ENCODE measurements around the gene CTXND1.
A peak's percentile ranks its signal among the peaks of the same experiment; 100 is the strongest.

Gene CTXND1

DNA sequence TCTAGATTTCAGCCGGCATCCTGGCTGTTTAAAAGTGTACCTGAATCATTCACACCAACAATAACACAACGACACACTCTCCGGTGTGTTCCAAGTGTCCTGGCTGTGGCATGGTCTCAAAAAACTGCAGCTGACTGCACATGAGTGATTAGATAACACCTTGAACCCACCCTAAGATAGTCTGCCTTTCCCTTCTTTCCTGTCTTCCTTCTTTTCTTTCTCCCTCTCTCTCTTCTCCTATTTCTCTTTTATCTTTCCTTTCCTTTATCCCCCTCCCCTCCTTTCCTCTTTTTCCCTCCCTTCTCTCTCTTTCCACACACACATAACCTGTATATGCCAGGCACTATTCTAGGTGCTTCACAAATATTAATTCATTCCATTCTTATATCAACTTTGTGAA lies 100.4 kb downstream of the CTXND1 start:
- DNase-seq = no peak
- no peak overlapping the region for H2BK12ac ChIP-seq (ENCODE audit: low read length in 2 of 2)
- H3K14ac ChIP-seq (ENCODE audit: low read length in 2 of 2) = no peak overlapping the region
- no peaks in the 10 kb centered on the region for H3K27me3 ChIP-seq (ENCODE audit: control insufficient read depth in 1 of 2, insufficient read depth in 1 of 2, low read length in 2 of 2)
- peaks cover 20% of the 10 kb centered on the region for H3K79me1 ChIP-seq (replicated peaks; ENCODE audit: low read length, poor library complexity, severe bottlenecking)
- no peak overlapping the region for H2BK120ac ChIP-seq (ENCODE audit: low read depth, low read length)
- H3K9me3 ChIP-seq (ENCODE audit: control insufficient read depth, low read length) = no peaks in the 10 kb centered on the region
- no peak overlapping the region for H4K8ac ChIP-seq (ENCODE audit: low read length)
- no peak overlapping the region for H3K4ac ChIP-seq (ENCODE audit: low read depth in 1 of 2, low read length in 2 of 2)
- no peak overlapping the region for H4K91ac ChIP-seq (ENCODE audit: low read length)
- WGBS = 77% methylated on average over 3 of the region's 3 CpGs
- H3K23ac ChIP-seq (ENCODE audit: low read length in 2 of 2) = no peak overlapping the region
- no peak overlapping the region for H3K27ac ChIP-seq (ENCODE audit: low read length, poor library complexity, severe bottlenecking)
- peaks cover 11% of the 10 kb centered on the region for H3K4me1 ChIP-seq (ENCODE audit: control insufficient read depth, insufficient read depth, low read depth, low read length)
- no peak overlapping the region for H3K4me3 ChIP-seq (ENCODE audit: insufficient read depth in 1 of 2, low read depth in 1 of 2, low read length in 2 of 2)
- no peak overlapping the region for H2BK5ac ChIP-seq (ENCODE audit: low read depth, low read length, poor library complexity, severe bottlenecking)
- no peak overlapping the region for H3K18ac ChIP-seq (ENCODE audit: low read depth in 1 of 2, low read length in 2 of 2)
- H2AK5ac ChIP-seq (ENCODE audit: low read length, severe bottlenecking) = no peak overlapping the region
- H3K4me2 ChIP-seq (ENCODE audit: low read length, poor library complexity, severe bottlenecking) = no peak overlapping the region
- H3K9ac ChIP-seq (ENCODE audit: low read length) = peak overlapping the region; percentile 82
- no peak overlapping the region for H2AFZ ChIP-seq (ENCODE audit: low read depth, low read length)
- H3K36me3 ChIP-seq (ENCODE audit: control insufficient read depth in 1 of 2, insufficient read depth in 2 of 2, low read depth in 1 of 2, low read length in 2 of 2) = peaks cover 0 to 3% of the 10 kb centered on the region in 2 experiments
- H2BK15ac ChIP-seq (ENCODE audit: low read depth, poor library complexity, severe bottlenecking) = no peak overlapping the region

DNA sequence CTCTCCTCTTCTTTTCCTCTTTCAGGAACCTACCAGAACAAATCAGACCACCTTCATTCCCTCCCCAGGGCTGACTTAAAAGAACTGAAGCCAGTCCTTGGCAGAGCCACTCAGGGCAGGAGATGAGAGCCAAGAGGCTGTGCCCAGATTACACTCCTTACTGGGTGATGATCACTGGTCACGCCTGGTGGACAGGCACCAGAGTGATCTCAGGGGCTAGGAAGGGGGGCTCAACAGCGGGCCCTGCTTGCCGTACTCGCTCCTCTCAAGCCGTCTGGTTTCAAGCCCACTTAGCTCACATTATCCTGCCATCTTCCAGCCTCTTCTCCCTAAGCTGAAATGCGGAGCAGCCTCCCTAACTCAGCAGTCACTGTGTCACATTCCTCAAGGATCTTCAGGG lies 100.9 kb downstream of the CTXND1 start:
- H3K9me3 ChIP-seq (ENCODE audit: control insufficient read depth, low read length) = no peaks in the 10 kb centered on the region
- H3K4me2 ChIP-seq (ENCODE audit: low read length, poor library complexity, severe bottlenecking) = no peak overlapping the region
- peaks cover 0 to 3% of the 10 kb centered on the region in 2 experiments for H3K36me3 ChIP-seq (ENCODE audit: control insufficient read depth in 1 of 2, insufficient read depth in 2 of 2, low read depth in 1 of 2, low read length in 2 of 2)
- DNase-seq = no peak
- no peak overlapping the region for H3K27ac ChIP-seq (ENCODE audit: low read length, poor library complexity, severe bottlenecking)
- H2BK5ac ChIP-seq (ENCODE audit: low read depth, low read length, poor library complexity, severe bottlenecking) = no peak overlapping the region
- no peak overlapping the region for H2BK120ac ChIP-seq (ENCODE audit: low read depth, low read length)
- no peak overlapping the region for H2BK12ac ChIP-seq (ENCODE audit: low read length in 2 of 2)
- H4K8ac ChIP-seq (ENCODE audit: low read length) = no peak overlapping the region
- H3K9ac ChIP-seq (ENCODE audit: low read length) = no peak overlapping the region
- peak overlapping the region; percentile 13 for H2BK15ac ChIP-seq (ENCODE audit: low read depth, poor library complexity, severe bottlenecking)
- peak overlapping the region; percentile 15 for H4K91ac ChIP-seq (ENCODE audit: low read length)
- no peak overlapping the region for H3K18ac ChIP-seq (ENCODE audit: low read depth in 1 of 2, low read length in 2 of 2)
- H3K79me1 ChIP-seq (replicated peaks; ENCODE audit: low read length, poor library complexity, severe bottlenecking) = peaks cover 18% of the 10 kb centered on the region
- peaks cover 11% of the 10 kb centered on the region for H3K4me1 ChIP-seq (ENCODE audit: control insufficient read depth, insufficient read depth, low read depth, low read length)
- no peak overlapping the region for H2AK5ac ChIP-seq (ENCODE audit: low read length, severe bottlenecking)
- H2AFZ ChIP-seq (ENCODE audit: low read depth, low read length) = no peak overlapping the region
- no peak overlapping the region for H3K4me3 ChIP-seq (ENCODE audit: insufficient read depth in 1 of 2, low read depth in 1 of 2, low read length in 2 of 2)
- H3K23ac ChIP-seq (ENCODE audit: low read length in 2 of 2) = peak overlapping the region in 1 of 2 experiments; percentile 2
- H3K27me3 ChIP-seq (ENCODE audit: control insufficient read depth in 1 of 2, insufficient read depth in 1 of 2, low read length in 2 of 2) = no peaks in the 10 kb centered on the region
- peak overlapping the region in 1 of 2 experiments; percentile 24 for H3K4ac ChIP-seq (ENCODE audit: low read depth in 1 of 2, low read length in 2 of 2)
- H3K14ac ChIP-seq (ENCODE audit: low read length in 2 of 2) = no peak overlapping the region
- 72% methylated on average over 6 of the region's 6 CpGs for WGBS

Data from mesenchymal stem cell (in vitro differentiated cells and primary cell).